Omental fat pad (tissue), 4 donors: ENCODE results near the gene INHBC. TPM values are rescaled to one million over a fixed set of nuclear protein-coding genes. Genes with fewer than 3 reads are reported as not detected.

ENCODE experiments used
- ATAC-seq: fragments of 150-250 bp; one replicate; pipeline ENCODE4 v1.9.1; 2016; ENCODE audit warnings: mild to moderate bottlenecking, moderate library complexity; ENCODE audit not compliant: low FRiP score
- DNase-seq: peaks from one replicate; pipeline ENCODE4 v3.0.0-alpha.2; 2019; ENCODE audit warnings: low spot score
- total RNA-seq, 4 donors: library from RNA; depleted of rRNA; stranded (reverse); fragments of >200 nt; gene quantifications; one replicate each; pipeline ENCODE4 v1.1.0, GENCODE V29; 2016
- TF ChIP-seq, protein P1 (sequence below), 3 donors: fragments of 450-650 bp; IDR thresholded peaks; one replicate each; pipeline ENCODE4 v1.5.1; 2016 to 2017; ENCODE audit warnings: antibody characterized with exemption in 3 of 3, mild to moderate bottlenecking in 3 of 3, moderate library complexity in 2 of 3

The INHBC gene
- total RNA-seq, 4 donors from 2014 or later, result not detected

DNA sequence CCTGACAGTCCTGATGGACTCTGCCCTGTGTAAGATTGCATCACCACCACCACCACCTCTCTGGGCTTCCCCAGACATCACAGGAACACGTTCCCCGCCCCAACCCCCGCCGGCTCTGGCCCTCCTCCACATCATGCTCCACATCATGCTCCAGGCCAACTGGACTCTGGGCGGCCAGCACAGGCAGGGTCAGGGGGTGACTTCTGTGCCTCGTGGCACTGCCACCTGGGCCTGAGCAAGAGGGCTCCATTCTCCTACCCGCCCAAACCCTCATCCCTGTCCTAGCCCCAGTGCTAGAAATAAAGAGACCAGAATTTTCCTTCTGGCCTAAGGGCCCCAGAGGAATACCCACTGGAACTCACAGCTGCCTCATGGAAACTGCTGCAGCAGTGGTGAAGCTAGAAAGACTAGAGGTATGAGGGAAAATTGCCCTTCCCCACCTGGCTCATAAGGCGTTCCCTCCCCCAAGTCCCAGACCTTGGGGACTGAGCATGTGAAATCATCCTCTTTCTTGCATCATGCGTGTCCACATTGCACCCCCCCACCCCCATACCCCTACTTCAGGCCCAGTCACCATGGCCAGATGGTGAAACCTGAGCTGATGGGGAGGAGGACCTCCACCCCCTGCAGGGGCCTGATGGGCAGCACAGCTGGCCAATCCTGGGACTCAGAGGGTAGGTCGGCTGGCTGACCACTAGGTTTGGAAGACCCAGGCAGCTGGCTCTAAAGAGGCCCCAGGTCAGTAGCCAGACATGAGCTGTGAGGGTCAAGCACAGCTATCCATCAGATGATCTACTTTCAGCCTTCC lies 20.2 kb downstream of the INHBC start, which contains the start of gene INHBE:
Gene INHBE (plus strand): TSS at position 742 of the 808 bp plus-strand sequence. CDS start 230 bp downstream, outside the sequence.
- TF ChIP-seq, protein P1, sequence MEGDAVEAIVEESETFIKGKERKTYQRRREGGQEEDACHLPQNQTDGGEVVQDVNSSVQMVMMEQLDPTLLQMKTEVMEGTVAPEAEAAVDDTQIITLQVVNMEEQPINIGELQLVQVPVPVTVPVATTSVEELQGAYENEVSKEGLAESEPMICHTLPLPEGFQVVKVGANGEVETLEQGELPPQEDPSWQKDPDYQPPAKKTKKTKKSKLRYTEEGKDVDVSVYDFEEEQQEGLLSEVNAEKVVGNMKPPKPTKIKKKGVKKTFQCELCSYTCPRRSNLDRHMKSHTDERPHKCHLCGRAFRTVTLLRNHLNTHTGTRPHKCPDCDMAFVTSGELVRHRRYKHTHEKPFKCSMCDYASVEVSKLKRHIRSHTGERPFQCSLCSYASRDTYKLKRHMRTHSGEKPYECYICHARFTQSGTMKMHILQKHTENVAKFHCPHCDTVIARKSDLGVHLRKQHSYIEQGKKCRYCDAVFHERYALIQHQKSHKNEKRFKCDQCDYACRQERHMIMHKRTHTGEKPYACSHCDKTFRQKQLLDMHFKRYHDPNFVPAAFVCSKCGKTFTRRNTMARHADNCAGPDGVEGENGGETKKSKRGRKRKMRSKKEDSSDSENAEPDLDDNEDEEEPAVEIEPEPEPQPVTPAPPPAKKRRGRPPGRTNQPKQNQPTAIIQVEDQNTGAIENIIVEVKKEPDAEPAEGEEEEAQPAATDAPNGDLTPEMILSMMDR (IDR thresholded peaks at IDR 0.05), result no peak
- no peak for DNase-seq
- ATAC-seq, result no peak

- no peak for ATAC-seq
- TF ChIP-seq, protein P1 (IDR thresholded peaks at IDR 0.05), result no peak
- no peak for DNase-seq
Observed at GRCh38 chr12:57455374-57456144, 21.0 kb downstream of the INHBC start.

GRCh38 chr12:57456145-57456700 lies 21.6 kb downstream of the INHBC start:
- DNase-seq, result no peak
- TF ChIP-seq, protein P1 (IDR thresholded peaks at IDR 0.05), result no peak
- no peak for ATAC-seq

- no peak for DNase-seq
- TF ChIP-seq, protein P1 (IDR thresholded peaks at IDR 0.05), result no peak
- no peak for ATAC-seq
Observed at GRCh38 chr12:57456737-57457490, 22.3 kb downstream of the INHBC start.

DNA sequence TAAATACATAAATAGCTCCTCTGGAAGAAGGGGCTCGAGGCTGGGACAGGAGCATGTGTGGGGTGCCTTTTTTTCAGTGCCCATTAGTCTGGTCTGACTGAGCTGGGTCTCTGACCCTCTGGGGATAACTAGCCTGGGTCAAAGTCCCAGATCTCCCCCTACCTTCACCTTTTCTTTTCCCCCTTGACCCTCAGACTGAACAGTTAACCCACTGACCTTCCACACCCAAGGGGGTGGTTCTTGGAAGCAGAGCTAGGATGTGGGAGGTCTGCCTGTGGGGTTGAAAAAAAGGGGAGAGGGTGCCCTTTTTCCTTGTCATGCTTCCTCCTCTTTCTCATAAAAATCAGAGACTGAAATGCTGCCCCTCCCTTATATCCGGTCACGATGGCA lies 24.1 kb downstream of the INHBC start:
- DNase-seq (no peak), ATAC-seq (no peak)
- TF ChIP-seq, protein P1 (IDR thresholded peaks at IDR 0.05), result no peak

DNA sequence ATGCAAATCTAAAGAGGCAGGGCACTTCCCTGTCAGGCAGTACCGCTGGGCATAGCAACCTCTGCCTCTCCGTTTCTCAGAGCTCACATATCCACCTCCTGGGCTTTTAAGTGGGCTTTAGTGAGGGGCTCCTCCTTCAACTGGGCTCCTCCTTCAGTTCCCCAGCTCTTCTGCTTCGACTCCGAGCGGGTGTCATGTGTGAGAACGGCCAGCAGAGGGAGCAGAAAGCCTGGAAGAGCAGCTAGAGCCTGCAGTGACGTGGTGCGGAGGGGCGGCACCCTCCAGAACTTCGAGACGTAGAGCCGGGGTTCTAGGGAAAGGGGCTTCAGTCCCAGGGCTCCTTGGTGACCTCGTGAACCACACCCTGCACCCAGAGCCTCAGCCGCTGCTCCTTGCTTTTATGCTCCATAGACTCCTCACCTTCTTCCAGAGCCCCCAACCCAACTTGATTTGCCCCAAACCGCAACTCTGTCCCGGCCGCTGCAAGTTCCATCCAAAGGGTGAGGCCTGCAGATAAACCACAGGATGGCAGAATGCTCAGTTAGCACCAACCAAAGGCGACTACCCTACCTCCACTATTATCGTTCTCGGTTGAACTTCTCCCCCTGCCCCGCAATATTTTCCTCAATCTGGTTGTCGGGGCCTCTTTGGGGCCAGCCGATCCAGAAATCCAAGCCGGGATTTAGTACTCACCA lies 24.6 kb downstream of the INHBC start:
- ATAC-seq, result peak; percentile 79
- DNase-seq, result peak; percentile 88
- TF ChIP-seq, protein P1 (IDR thresholded peaks at IDR 0.05), result peak in 1 of 3 donors; percentile 87
